H1 (cell line): ENCODE results near the gene ABL1. TPM values are rescaled to one million over a fixed set of nuclear protein-coding genes. Genes with fewer than 3 reads are reported as not detected.
A peak's percentile ranks its signal among the peaks of the same experiment; 100 is the strongest.

Source experiments
- KDM1A ChIP-seq: fragments of 200-600, 300-600 bp; sonication (generic); IDR thresholded peaks from 2 replicates; pipeline ENCODE4 v1.7.1; 2016; ENCODE audit warnings: mild to moderate bottlenecking, low read length, borderline replicate concordance
- RBBP5 ChIP-seq: IDR thresholded peaks from 2 replicates; pipeline ENCODE4 v1.7.1; 2012; ENCODE audit warnings: low read depth, mild to moderate bottlenecking, inconsistent platforms, low read length, moderate library complexity, borderline replicate concordance
- RFX5 ChIP-seq: IDR thresholded peaks from 2 replicates; pipeline ENCODE4 v1.6.1; 2011; ENCODE audit warnings: low read depth, low read length, improper control_type of control experiment, borderline replicate concordance
- polyA plus RNA-seq, 7 experiments: library from polyadenylated mRNA; depleted of rRNA in 3 of 7; stranded (reverse) in 5 of 7; unstranded in 2 of 7; fragments of >200 nt in 5 of 7; fragments of 200-250 nt in 2 of 7; gene quantifications; 1 replicate in 5 of 7; 2 replicates in 1 of 7; 4 replicates in 1 of 7; pipeline versions ENCODE4 v1.2.1 to v1.2.3, GENCODE V29; 2011 to 2013; ENCODE audit warnings: missing spikeins in 2 of 7, mixed read lengths in 2 of 7
- total RNA-seq: library from RNA; stranded (reverse); fragmentation: NEBNext Ultra II Directional; extraction: Animal tissue kit (Norgen Biotek cat#: 25700); gene quantifications from 2 replicates; pipeline ENCODE4 v1.2.1, GENCODE V29; 2021
- TF ChIP-seq, protein P1 (sequence below): fragments of 300-600 bp; sonication (generic); IDR thresholded peaks from 2 replicates; pipeline ENCODE4 v1.7.1; 2012; ENCODE audit warnings: low read length, moderate library complexity, mild to moderate bottlenecking, inconsistent platforms; ENCODE audit not compliant: insufficient replicate concordance

The ABL1 gene
- total and polyA plus RNA-seq, 2 of the 8 experiments (the other 6 are each of a cell fraction or from before 2014, with no cell fraction given) = 35.3 to 104 TPM

DNA sequence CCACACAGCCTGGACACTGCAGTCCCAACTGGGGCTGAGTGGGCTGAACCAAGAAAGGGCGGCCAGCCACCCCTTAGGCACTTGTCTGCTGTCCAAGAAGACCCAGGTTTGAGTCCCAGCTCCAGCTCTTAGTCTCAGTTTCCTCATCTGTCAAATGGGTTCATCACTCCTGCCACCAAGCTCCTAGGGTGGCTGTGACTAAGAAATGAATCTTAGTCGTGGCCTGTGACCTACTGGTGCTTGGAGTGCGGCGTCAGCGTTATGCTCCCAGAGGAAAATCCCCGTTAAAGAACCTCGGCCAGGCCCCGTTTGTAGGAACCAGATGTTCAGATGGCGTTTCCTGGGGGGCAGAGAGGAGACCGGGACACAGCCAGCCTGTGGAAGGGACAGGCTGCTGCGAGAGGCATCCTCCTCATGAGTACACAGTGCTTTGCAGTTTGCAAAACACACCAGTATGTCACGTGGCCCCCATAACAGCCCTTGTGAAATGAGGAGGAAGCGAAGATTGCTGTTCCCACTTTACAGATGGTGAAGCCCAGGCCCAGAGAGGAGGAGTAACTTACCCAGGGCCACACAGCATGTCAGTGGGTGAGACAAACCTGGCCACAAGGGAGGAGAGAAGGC lies 100.7 kb downstream of the ABL1 start (continued):
- TF ChIP-seq, protein P1, sequence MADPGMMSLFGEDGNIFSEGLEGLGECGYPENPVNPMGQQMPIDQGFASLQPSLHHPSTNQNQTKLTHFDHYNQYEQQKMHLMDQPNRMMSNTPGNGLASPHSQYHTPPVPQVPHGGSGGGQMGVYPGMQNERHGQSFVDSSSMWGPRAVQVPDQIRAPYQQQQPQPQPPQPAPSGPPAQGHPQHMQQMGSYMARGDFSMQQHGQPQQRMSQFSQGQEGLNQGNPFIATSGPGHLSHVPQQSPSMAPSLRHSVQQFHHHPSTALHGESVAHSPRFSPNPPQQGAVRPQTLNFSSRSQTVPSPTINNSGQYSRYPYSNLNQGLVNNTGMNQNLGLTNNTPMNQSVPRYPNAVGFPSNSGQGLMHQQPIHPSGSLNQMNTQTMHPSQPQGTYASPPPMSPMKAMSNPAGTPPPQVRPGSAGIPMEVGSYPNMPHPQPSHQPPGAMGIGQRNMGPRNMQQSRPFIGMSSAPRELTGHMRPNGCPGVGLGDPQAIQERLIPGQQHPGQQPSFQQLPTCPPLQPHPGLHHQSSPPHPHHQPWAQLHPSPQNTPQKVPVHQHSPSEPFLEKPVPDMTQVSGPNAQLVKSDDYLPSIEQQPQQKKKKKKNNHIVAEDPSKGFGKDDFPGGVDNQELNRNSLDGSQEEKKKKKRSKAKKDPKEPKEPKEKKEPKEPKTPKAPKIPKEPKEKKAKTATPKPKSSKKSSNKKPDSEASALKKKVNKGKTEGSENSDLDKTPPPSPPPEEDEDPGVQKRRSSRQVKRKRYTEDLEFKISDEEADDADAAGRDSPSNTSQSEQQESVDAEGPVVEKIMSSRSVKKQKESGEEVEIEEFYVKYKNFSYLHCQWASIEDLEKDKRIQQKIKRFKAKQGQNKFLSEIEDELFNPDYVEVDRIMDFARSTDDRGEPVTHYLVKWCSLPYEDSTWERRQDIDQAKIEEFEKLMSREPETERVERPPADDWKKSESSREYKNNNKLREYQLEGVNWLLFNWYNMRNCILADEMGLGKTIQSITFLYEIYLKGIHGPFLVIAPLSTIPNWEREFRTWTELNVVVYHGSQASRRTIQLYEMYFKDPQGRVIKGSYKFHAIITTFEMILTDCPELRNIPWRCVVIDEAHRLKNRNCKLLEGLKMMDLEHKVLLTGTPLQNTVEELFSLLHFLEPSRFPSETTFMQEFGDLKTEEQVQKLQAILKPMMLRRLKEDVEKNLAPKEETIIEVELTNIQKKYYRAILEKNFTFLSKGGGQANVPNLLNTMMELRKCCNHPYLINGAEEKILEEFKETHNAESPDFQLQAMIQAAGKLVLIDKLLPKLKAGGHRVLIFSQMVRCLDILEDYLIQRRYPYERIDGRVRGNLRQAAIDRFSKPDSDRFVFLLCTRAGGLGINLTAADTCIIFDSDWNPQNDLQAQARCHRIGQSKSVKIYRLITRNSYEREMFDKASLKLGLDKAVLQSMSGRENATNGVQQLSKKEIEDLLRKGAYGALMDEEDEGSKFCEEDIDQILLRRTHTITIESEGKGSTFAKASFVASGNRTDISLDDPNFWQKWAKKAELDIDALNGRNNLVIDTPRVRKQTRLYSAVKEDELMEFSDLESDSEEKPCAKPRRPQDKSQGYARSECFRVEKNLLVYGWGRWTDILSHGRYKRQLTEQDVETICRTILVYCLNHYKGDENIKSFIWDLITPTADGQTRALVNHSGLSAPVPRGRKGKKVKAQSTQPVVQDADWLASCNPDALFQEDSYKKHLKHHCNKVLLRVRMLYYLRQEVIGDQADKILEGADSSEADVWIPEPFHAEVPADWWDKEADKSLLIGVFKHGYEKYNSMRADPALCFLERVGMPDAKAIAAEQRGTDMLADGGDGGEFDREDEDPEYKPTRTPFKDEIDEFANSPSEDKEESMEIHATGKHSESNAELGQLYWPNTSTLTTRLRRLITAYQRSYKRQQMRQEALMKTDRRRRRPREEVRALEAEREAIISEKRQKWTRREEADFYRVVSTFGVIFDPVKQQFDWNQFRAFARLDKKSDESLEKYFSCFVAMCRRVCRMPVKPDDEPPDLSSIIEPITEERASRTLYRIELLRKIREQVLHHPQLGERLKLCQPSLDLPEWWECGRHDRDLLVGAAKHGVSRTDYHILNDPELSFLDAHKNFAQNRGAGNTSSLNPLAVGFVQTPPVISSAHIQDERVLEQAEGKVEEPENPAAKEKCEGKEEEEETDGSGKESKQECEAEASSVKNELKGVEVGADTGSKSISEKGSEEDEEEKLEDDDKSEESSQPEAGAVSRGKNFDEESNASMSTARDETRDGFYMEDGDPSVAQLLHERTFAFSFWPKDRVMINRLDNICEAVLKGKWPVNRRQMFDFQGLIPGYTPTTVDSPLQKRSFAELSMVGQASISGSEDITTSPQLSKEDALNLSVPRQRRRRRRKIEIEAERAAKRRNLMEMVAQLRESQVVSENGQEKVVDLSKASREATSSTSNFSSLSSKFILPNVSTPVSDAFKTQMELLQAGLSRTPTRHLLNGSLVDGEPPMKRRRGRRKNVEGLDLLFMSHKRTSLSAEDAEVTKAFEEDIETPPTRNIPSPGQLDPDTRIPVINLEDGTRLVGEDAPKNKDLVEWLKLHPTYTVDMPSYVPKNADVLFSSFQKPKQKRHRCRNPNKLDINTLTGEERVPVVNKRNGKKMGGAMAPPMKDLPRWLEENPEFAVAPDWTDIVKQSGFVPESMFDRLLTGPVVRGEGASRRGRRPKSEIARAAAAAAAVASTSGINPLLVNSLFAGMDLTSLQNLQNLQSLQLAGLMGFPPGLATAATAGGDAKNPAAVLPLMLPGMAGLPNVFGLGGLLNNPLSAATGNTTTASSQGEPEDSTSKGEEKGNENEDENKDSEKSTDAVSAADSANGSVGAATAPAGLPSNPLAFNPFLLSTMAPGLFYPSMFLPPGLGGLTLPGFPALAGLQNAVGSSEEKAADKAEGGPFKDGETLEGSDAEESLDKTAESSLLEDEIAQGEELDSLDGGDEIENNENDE = no peak
- TF ChIP-seq RBBP5 (no peak), RFX5 (no peak), KDM1A (peak; percentile 2; the same call in 1 of the 2 replicates)
